HPDE6-E6E7 (cell line): ENCODE data around the gene ST7.

Experiments used
- DNase-seq: peaks from one replicate; pipeline ENCODE4 v3.0.0; 2011; ENCODE audit warnings: missing footprints; ENCODE audit errors: extremely low spot score

The ST7 gene

DNA sequence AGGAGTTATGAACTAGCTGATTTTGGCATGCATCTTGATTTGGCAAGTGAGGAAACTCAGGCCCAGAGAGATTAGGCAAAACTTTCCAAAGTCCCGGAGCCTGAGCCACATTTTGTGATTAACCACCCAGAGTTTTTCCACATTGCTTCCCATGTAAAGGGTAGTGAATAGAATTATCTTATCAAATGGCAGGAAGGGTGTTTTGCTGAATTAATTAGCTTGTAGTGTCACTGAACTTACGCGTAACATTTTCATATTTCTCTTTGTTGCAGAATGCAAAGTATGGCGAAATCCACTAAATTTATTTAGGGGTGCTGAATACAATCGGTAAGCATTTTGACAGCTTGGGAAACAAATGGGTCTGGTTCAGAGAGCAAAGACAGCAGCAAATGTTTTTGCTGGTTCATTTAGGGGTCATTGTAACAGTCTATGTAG lies 176.2 kb downstream of the ST7 start:
- DNase-seq = no peak

DNA sequence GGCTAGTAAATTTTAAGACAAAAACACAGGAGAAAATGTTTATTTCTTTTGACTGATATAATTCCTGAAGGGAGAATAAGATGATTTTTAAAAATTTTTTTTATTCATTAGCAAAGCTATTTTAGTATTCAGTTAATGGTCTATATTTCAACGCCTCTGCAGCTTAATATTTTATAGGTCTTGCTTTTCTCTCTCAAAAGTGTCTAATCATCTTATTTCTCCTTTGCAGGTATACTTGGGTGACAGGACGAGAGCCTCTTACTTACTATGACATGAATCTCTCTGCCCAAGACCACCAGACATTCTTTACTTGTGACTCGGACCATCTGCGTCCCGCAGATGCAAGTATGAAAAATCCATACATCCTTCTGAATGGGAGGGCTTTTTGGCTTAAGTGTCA lies 177.0 kb downstream of the ST7 start:
- DNase-seq = no peak

DNA sequence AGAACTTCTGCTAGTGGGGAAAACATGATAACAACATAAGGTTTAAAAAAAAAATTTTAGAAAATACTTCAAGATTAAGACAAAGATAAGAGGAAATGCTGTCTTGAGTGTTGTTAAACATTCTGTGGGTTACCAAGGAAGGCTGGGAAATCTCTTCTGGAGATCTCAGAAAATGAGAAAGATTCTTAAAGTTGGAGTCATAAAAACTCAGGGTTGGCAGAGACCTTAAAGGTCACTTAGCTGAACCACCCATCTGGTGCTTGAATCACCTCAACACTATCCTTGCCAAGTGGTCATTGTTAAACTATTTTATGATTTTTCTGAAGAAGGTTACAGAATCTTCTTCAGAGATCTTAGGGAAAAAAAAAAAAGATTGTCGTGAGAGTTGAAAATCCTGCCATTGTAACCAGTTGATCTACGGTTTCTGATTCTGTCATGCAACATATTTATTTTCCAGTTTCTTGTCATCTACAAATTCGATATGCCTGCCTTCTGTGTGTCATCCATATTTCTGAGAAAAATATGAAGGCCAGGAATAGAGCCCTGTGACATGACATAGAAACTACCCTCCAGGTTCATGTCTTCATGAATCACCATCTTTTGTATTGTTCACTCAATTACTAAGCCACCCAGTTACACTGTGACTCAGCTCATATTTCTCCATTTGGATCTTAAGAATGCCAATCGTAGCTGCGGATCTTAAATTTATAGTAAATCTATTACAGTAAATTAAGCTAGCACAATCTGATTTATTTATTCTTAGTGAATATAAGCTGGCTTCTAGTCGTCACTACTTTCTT lies 179.2 kb downstream of the ST7 start:
- peak; percentile 51 for DNase-seq

DNA sequence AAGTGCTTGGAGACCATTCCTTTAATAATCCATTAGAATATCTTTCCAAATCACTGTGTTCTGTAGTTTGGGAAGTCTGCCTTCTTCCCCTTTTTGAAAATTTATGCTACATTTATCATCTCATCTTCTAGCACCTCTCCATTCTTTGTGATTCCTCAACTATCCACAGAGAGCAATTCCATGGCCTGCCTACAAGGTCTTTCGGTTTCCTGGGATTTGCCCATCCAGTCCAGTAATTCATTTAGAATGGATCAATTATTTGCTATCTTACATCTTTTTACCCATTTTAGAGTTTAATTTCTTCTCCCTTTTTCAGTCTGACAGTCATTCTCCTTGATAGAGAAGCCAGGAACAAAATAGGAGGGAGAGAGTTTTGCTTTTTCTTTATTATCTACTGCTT lies 179.8 kb downstream of the ST7 start:
- no peak for DNase-seq

DNA sequence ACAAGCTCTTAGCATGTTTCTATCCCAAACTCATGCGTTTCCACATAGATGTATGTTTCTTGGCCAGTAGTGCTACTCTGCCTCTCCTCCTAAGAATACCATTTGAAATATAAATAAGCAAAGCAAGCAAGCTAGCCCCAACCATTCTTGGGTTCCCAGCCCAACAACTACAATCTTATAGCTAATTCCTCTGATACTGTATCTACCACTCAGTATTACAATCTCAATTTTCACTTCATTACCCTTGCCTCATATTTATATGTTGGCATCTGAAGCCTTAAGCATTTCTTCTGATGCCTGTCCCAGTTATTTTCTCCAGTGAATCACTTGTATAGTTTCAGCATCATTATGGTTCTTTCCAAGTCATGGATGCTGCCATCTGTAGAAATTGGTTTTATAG lies 181.1 kb downstream of the ST7 start:
- DNase-seq = no peak

DNA sequence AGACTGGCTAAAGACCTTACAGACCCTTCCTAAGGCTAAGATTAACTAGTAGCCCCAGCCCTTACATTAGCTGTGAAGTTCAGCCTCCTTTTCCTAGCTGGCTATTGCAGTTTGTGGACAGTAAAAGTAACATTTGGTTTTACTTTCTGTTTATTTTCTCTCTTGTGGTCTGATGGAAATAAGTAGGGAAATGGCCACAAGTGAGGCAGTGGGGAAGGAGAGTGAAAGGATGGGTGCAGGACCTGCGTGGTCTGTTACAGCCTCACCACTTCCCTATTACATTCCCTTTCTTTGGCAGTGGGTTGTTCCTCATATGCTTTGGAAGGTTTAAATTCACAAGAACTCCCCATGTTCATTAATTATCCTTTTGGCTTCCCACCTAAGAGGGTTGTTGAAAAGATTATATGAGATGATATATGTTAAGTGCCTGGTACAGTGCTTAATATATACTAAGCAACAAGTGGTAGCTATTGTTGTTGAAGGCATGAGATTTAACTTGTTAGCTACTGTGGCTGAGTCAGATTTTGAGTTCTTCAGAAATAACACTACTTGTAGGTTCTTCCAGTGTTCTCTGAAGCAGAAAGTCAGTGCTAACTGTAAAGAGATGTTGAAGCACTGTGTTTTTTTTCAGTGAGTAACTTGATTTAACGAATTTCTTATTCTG lies 181.7 kb downstream of the ST7 start:
- DNase-seq = no peak

DNA sequence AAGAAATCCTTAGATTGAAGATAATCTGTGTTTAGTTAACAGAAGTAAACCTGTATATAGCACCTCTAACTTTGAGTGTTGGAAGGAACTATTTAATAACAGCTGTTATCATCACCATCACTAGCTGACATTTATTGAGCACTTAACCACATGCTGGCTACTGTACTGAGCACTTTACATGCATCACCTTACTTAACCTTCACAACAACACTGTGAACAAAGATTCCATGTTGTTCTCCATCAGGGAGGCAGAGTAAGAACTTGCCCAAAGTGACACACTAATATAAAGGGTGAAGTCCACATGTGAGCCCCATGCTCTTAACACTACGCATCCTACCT lies 182.2 kb downstream of the ST7 start:
- no peak for DNase-seq

DNA sequence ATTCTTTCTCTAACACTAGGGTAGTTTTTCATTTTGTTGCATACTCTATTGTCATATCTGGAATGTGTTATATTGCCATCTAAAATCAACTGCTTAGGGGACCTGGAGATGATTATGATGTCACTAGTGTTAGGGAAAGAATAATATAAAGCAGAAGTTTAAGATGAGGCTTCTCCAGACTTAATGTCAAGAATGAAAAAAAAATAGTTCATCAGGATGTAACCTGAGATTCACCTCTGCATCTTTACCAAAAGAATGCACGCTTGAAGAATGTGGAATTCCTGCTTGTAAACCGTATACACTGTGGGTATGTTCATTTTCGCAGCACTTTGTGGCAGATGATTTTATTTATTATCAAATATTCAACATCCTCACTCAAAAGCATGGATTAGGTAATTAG lies 184.6 kb downstream of the ST7 start:
- no peak for DNase-seq

DNA sequence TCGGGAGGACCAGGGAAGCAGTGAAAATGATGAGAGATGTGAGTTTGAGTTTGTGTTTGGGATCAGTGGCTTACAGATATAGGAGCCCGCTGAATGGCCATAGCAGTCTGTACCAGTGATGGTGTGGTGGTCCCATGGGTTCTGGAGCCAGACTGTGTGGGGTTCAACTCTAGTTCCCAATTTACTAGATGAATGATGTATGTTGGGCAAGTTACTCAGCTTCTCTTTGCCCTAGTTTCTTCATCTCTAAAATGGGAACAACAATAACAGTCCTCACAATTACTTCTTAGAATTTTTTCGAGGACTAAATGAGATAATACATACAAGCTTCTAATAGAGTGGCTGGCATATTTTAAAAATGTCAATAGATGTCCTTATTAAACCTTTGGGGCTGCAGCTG lies 185.2 kb downstream of the ST7 start:
- no peak for DNase-seq

DNA sequence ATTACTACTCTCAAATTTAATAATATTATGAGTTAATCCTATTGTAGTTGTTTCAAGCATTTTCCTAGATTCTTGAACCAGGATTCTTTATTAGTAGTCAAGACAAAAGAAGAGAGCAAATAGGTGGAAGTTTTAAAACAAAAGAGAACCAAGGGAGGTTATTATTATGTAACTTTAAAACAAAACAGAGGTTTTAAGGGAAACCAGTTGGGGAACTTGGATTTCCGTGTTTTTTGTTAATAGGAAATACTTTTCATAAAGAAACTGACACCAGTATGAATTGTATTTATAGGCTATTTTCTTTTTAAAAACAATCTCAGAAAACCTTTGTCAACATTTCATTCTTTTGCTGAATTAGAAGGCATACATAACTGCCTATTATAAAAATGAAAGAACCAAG lies 185.7 kb downstream of the ST7 start:
- DNase-seq = no peak

DNA sequence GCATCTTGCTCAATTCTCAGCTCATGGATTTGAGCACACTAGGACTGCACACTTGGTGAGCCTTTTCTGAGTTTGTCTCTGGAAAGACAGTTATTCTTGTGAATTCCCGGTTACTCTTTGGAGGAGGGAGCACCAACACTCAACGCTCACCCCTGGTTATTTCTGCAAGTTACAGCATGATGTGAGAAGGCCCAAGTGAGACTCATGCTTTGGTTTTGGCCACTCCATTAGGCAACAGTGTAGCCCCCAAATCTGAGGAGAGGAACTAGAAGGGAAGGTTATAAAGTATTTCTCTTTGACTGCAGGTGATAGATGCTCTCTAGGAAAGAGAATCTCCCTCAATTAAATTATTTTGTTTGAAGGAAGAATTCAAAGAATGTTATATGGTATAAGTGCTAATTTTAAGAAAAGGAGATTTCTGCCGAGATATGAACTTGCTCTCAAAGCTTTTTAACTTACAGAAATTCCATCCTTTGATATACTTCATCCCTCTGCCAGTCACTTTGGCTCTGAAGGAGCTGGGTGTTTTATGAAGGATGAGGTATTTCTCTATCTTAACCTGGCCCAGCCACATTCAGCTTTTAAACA lies 186.2 kb downstream of the ST7 start:
- no peak for DNase-seq

DNA sequence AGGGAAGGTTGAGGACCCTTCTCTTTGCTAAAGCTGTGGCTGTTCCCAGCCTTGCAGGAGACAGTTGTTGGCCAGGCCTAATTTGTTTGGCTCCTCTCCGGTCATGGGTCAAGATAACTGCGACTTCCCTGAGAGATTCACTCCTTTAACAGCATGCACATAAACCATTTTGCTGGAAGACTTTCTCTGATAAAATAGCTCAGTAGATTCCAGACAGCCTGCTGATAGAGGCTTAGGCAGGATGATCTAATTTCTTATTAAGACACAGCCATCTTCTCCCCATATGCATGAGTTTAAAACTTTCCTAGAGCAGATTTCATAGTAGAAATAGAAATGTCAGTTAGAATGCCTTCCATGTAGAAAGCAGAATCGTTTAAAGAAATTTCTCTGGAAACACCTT lies 187.6 kb downstream of the ST7 start:
- no peak for DNase-seq

DNA sequence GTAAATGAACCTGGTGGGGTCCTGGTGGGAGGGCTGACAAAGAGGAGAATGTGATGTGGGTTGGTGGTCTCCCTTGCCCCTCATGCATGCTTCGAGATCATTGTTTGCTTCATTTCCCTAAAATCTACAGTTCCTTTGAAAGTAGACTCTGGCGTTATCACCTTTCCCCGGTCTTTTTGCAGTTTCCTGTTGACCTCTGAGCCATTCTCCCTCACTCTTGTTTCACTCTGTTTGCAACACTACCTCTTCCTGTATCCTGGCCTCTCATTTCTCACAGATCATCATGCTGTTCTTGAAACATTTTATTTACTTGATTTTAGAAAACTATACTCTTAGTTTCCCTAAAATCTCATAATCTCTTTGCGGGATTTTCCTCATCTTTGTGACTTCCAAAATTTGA lies 189.8 kb downstream of the ST7 start:
- no peak for DNase-seq

DNA sequence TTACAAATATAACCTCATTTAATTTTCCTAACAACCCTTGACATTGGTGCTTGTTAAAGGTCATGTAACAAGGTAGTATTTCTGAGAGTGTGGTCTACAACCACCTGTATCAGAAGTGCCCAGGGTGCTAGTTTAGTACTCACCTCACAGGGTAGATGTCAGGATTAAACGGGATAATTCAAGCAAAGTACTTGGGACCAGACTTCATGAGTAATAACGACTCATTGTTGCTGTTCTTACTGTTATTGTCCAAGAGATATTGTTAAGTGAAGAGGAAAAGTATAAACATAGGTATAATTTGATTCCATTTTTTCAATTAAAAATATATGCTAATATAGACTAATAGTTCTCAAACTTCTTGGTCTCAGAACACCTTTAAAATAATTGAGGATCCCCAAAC lies 190.3 kb downstream of the ST7 start:
- peak; percentile 38 for DNase-seq

DNA sequence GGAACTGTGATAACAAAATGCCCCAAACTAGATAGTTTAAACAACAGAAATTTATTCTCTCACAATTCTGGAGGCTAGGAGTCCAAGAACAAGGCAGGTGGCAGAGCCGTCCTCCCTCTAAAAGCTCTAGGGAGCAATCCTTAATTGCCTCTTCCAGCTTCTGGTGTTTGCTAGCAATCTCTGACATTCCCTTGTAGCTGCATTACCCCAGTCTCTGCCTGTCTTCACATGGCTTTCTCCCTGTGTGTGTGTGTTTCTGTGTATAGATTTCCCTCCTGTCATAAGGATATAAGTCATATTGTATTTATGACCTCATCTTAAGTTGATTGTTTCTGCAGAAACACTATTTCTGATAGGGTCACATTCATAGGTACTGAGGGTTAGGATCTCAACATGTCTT lies 192.0 kb downstream of the ST7 start:
- no peak for DNase-seq

DNA sequence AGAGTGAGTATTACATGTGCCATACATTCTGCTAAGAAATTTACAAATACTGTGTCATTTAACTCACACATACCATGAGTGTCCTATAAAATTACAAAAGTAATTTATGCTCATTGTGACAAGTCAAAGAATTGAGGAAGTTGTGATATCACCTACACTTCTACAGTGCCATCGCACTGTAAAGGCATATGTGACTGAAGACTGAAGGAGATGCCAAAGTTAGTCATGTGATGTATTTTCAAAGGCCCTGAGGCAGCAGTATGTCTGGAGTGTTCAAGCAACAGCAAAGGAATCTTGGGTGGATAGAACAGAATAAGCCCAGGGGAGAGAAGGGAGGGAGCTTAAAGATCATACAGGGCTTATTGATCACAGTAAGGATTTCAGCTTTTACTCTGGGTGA lies 192.8 kb downstream of the ST7 start:
- no peak for DNase-seq

DNA sequence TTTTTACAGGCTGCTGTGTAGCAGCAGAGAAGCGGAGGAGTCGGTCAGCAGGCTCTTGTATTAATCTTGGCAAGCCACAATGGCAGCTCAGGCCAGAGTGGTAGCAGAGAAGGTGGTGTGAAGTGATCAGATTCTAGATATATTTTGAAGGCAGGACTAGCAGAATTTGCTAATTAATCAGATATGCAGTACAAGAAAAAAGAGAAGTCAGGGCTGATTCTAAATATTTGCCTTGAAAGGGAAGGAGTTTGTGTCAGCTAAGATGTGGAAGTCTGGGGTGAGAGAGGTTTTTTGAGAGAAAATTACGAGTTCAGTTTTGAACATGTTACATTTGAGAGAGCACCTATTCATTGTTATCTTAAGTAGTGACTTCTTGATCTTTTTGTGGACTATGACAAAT lies 193.2 kb downstream of the ST7 start:
- no peak for DNase-seq

DNA sequence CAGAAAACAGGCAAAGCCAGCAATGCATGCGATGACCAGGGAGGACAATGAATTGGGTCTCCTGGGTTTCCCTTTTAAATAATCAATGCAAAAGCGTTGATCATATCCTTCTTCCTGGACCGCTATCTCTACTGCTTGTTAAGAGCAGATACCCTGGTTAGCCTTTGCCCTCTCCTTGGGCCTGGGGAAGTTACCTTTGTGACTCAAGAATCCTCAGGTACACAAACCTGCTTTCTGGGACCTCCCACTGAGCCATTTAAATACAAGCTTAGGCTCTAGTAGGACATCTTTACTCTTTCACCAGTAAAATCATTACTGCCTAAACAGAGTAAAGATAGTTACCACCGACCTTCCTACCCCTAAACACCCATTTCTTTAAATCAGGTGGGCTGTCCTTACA lies 195.7 kb downstream of the ST7 start:
- no peak for DNase-seq

DNA sequence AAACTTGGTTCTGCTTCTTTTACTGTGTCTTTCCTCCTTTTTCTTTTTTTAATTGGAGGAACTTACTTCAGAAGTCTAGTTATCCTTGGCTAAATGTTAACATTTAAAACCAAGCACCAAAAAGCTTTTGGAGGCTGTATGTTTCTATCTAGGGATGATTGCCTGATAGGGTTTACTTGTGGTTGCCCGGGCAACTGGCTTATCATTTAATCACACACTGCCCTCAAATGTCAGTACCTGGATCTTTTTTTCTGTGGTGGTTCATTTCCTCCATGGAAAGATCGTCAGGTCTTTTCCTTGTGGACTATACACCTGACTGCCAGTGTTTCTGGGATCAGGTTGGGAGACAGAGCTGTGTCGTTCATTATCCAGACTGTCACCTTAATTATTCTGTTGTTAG lies 196.4 kb downstream of the ST7 start:
- DNase-seq = no peak

DNA sequence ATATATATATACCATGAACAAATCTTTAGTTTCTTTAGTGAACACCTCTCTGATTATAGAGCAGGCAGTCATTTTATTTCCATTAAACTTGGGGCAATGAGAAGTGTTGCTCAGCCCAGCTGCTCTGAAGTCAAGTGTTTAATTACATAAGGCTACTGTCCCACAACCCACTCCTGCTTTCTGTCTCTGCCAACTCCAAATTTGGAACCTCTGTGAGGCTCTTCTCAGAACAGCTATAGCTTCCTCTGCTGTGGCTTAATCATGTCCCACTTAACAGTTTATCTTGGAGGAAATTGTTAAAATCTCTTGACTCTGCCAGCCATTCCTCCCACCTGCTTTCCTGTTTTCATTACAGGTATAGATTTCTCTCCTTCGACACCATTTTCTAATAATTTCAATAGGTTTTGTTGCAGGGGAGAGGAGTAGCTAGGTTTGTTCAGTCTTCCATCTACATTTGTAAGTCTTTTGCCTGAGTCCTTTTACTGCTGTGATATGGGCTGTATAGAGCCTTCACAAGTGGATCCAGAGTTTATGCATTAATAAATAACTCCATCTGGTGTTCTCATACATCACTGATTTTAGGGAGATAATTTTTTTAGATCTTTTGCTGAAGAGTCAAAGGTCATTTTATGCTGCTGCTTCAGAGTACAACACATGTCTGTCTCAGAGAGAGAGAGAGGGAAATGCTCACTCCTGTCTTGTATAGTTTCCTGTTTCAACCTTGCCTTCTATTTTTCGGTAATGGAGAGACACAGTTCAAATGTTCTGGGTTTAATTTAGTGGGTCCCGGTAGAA lies 199.1 kb downstream of the ST7 start:
- DNase-seq = no peak

DNA sequence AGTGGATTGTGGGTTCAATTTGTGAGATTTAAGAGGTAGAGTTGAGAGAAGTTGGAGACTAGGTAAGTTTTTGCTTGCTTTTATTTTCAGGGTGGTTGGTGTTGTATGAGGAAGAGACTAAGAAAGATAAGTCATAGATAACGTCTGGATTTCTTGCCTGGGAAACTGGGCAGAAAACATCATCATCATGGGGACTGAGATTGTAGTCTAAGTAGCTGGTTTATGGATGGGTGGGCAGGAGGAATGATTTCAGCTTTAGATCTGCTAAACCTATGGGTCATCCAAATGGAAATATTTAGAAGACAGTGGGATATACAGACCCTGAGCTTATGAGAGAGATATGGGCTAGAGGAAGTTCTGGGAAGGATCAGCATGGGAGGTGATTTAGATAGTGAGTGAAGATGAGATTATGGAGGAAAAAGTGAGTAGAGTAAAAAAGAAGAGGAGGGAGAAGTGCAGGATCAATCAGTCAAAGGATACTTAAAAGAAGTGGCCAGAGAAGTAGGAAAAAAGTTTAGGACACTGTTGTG lies 199.8 kb downstream of the ST7 start:
- no peak for DNase-seq

DNA sequence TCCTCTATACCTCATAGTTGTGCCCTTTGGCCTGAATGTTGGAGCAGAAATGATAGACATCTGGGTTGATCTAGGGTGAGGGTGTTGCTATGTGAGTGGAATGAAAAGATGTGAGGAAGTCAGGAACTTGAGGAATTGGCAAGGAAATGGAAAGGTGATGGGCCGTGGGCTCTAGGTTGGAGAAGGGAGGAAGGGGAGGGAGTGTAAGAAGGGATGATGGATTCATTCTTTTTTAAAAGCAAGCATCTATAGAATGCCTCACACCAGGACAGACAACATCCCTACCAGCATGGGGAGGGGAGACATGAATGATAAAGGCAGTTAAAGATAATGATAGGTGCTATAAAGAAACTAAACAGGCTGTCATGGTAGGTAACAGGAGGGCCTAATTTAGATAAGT lies 201.4 kb downstream of the ST7 start:
- DNase-seq = no peak
